HG03378 (cell line): Measurements from ENCODE around the gene CHCHD3.
A peak's percentile ranks its signal among the peaks of the same experiment; 100 is the strongest.

Experiments used
- ATAC-seq: cut with Tn5 transposase; IDR thresholded peaks from one replicate; pipeline ENCODE4 v1.9.1; 2021; ENCODE audit warnings: mild to moderate bottlenecking, moderate library complexity; ENCODE audit not compliant: unreplicated experiment

Gene CHCHD3

DNA sequence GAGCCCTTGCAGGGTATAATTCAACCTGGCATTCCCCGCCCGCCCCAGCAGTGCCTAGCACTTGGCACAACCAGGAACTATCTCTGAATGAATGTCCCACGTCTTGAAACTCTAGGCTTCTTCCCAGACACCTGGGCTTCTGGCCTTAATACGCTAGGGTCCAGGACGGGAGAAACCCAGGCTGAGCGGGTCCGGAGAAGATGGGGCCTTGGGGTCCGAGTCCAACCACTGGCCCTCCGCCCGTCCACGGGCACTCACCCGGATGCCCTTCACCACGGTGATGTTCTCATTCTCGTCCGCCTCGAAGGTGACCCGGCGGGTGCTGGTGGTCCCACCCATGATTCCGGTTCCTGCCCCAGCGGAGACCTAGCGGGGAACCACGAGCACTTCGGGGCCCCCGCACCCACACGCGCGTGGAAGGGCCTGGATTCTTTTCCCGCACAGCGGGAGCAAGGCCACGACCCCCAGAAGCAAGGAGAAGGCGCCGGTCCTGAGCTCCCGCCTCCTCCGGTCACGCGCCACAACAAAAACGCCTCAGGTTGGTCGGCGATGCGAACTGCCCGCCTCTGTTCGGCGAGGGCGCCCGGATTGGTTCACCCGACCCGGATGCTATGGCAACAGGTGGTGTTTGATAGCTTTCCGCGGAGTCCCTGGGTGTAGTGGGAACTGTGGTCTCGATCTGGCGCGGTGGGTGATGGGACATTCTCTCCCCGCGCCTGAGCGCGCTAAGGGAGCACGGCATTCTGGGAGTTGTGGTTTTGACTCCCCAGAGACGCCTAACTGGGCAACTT is at the start of gene CHCHD3:
Gene CHCHD3, minus strand, starts transcription at position 492 of the 791 bp plus-strand sequence. Its CDS starts 153 bp downstream, at position 339.
- peak; percentile 98 for ATAC-seq

DNA sequence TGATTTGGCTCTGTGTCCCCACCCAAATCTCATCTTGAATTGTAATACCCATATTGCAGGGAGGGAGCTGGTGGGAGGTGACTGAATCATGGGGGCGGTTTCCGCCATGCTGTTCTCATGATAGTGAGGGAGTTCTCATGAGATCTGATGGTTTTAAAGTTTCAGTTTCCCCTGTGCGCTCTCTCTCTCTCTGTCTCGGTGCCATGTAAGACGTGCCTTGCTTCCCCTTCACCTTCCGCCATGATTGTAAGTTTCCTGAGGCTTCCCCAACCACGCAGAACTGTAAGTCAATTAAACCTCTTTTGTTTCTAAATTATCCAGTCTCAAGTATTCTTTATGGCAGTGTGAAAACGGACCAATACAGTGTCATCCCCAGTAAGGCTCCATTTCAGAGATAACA is 48.3 kb upstream of the CHCHD3 start:
- no peak for ATAC-seq

- ATAC-seq = no peak
Measured at GRCh38 chr7:133126422-133126821, 44.5 kb upstream of the CHCHD3 start.

- ATAC-seq = no peak
Measured at GRCh38 chr7:133124974-133125373, 43.1 kb upstream of the CHCHD3 start.

DNA sequence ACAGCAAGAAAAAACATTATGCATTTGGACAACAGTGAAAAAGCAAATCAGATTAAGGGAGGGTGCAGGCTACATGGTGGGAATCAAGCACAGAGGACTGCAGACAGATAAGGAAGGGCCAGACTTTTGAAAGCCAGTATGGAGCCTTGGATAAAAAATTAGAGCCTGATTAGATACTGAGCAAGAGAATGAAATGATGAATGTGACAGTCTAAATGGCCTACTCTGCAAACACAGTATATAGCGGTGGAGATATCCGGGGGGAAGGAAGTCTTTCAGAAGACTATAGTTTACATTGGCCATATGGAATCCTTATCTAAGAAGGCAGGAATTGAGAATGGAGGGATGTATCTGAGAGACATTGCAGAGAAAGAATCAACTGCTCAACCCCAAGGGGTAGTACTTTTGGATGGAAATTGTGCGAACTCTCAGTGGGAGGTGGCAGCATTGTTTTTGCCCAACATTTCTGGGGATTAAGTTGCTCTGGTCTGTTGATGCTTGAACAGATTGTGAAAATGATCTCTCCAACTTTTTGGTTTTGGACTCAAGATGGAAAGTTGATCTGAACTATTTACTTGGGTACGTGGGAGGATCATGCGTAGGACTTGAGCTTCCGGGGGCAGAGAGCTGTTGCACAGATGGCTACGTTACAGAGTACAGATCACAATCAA is 39.4 kb upstream of the CHCHD3 start:
- no peak for ATAC-seq

DNA sequence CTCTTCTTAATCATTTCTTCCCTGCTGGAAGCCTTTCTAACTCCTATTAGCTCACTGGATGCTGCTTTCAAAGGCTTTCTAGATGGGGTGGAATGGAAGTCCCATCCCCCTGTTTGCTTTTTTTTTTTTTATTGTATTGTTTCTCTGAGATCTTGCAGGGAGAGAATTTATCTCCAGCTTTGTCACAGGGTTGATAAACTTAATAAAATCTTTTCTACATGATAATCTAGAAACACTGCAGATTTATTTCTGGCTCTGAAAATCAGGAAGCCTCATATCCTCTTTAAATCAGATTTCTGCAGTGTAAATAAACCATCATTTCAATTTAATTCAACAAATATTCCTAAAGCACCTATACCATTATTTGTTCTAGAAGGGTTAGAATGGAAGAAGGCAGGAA is 37.2 kb upstream of the CHCHD3 start:
- ATAC-seq = no peak

GRCh38 chr7:133118261-133118660 is 36.4 kb upstream of the CHCHD3 start:
- no peak for ATAC-seq

- no peak for ATAC-seq
Measured at GRCh38 chr7:133117452-133117851, 35.6 kb upstream of the CHCHD3 start.

- ATAC-seq = no peak
Measured at GRCh38 chr7:133115596-133115995, 33.7 kb upstream of the CHCHD3 start.

GRCh38 chr7:133114519-133114918 is 32.6 kb upstream of the CHCHD3 start:
- ATAC-seq = no peak

GRCh38 chr7:133112976-133113375 is 31.1 kb upstream of the CHCHD3 start:
- no peak for ATAC-seq

DNA sequence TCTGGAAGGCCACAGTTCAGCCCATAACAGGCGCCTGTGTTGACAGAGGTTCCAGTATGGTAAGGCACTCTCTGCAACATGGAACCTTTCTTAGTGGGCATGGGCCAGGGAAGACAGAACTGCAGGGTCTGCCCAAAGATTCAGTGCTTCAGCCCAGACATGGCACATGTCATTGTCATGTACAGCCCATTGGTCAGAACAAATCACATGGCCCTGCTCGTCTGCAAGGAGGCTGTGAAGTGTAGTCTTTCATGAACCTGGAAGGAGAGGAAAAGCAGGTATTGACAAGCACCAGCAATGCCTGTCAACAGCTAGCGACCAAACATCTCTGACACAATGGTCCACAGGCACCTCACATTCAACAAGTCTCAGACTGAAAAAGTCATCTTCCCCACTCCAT is 30.4 kb upstream of the CHCHD3 start:
- ATAC-seq = no peak

DNA sequence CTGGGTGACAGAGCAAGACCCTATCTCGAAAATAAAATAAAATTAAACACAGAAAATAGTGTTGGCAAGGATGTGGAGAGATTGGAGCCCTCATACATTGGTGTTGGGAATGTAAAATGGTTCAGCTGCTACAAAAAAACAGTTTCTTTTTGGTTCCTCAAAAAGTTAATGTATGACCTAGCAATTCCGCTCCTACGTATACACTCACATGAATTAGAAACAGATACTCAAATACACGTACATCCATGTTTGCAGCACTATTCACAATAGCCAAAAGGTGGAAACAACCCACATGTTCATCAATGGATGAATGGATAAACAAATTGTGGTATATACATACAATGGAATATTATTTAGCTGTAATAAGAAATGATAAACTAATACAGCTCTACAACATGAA is 28.4 kb upstream of the CHCHD3 start:
- ATAC-seq = no peak

DNA sequence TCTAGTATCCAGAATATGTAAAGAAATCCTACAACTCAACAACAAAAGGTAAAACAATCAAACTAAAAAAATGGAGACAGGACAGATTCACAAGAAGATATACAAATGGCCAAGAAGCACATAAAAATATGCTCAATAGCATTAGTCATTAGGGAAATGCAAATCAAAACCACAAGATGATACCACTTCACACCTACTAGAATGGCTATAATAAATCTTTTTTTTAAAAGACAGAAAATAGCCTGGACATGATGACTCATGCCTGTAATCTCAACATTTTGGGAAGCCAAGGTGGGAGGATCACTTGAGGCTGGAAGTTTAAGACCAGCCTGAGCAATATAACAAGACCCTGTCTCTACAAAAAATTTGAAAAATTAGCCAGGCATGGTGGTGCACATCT is 27.9 kb upstream of the CHCHD3 start:
- ATAC-seq = no peak

DNA sequence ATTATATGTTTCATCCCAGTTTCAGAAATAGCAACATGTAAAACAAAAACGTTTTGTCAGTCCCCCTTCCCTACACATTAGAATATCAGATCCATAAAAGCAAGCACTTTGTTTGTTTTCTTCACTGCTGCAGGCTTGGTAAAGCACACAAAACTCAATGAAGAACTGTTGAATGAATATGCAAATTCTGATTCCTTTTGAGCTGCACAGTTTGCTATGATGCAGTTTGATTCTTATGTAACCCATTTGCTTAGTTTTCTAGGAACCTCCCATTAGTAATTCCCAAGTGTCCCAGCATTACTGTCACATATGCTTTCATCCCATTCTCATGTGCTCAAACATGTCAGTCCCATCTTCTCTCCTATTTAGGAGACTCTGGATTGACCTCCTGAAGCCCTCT is 26.1 kb upstream of the CHCHD3 start:
- no peak for ATAC-seq

DNA sequence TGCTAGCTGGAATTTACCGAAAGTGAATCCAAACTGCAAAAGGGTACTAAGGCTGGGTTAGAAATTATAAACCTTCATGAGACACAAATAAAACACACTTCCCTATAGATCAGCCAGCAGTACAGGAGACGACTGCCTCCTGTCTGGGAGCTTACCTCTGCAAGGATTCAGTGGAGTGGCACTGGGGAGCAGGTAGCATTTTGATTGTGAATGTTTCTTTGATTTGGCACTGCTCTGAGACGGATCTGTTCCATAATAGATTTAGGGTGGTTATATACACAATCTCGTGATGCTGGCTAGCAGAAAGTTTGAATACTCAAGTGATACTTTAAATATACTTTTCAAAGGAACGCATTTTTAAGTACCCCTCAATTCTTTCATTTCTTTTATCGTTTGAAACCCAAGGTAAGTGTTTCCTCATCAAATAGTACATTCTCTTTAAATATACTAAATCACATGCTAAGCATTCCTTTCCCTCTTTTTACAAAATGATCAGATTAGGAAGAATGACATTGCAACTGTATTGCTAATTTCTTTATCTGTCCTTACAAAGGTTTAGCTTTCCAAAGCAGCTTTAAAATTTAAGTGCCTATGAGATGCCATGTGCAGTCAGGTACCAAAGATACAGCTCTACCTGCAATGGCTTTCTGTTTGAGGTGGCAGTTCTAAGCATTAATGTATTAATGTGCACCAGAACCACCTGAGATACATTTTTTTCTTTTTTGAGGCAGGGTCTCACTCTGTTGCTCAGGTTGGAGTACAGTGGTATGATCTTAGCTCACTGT is 20.6 kb upstream of the CHCHD3 start:
- no peak for ATAC-seq

DNA sequence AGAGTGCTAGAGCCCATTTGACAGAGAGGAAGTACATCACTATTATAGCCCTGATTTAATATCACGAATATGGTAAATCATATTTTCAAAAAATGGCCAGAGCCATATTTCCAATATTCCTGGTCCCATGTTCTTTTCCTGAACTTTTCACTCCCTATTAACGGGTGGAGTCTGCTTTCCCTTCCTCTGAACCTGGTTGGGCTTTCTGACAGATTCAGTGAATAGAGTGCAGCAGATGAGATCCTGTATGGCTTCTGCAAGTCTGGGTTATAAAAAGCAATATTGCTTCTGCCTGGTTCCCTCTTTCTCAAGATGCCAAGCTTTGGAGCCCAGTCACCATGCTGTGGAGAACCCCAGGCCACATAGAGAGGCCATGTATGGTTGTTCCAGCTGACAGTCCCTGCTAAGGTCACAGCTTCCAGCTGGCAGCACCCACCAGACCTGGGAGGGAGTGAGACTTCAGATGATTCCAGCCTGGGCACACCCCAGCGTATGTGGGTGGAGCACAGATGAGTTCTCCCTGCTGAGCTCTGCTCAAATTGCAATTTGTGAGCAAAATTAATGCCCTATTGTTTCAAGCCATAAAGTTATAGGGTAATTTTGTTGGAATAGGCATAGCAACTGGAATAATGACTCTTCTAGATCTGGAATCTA is 17.9 kb upstream of the CHCHD3 start:
- ATAC-seq = no peak

- no peak for ATAC-seq
Measured at GRCh38 chr7:133095119-133095671, 13.3 kb upstream of the CHCHD3 start.

- no peak for ATAC-seq
Measured at GRCh38 chr7:133091943-133092464, 10.1 kb upstream of the CHCHD3 start.

DNA sequence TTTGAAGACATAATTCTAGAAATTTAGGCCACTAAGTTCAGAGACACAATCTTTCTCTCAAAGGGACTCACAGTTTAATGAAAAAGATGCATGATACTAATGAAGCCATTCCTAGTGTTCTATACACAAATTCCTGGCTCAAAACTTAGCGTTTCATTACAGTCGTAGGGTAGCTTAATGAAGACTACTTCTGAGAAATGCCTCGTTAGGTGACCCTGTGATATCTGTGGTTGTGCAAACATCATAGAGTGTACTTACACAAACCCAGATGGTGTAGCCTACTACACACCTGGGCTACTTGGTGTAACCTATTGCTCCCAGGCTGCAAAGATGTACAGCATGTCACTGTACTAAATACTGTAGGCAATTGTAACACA is 488 bp upstream of the CHCHD3 start:
- no peak for ATAC-seq

DNA sequence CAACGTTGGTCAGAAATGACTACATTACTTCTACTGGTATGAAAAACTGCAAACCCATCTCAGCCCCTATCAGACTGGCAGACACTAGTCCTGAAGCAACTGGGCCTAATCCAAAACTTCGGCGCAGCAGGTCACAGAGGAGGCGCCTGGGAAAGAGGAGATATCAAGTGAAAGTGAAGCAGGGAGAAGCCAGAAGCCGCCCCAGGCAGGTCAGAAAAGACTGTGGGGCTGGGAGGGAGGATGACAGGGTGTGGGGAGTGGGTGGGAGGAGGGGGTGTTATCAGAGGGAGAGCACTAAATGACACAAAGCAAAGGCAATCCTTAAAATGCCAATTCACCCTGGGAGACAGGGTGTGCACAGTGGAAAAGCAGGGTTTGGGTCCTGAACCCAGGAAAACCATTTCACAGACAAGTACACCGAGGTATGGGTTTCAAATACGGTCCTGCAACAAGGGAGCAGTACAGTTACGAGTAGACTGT is 731 bp downstream of the CHCHD3 start:
- no peak for ATAC-seq
